HepG2 (cell line): Measurements from ENCODE around the gene ZNF506. TPM values are rescaled to one million over a fixed set of nuclear protein-coding genes. Genes with fewer than 3 reads are reported as not detected.

ENCODE experiments used
- CBX1 ChIP-seq: IDR thresholded peaks from one replicate; pipeline ENCODE4 v1.6.1; 2016; ENCODE audit warnings: antibody characterized with exemption, low read depth
- CEBPB ChIP-seq: IDR thresholded peaks from 2 replicates; pipeline ENCODE4 v1.6.1; 2011; ENCODE audit warnings: low read depth, low read length, improper control_type of control experiment, borderline replicate concordance
- E2F2 ChIP-seq: sonication (generic); formaldehyde crosslinking; IDR thresholded peaks from 2 replicates; pipeline ENCODE4 v1.4.0; 2020; ENCODE audit warnings: missing genetic modification reagents, borderline replicate concordance
- EP300 ChIP-seq, 3 experiments: sonication (generic) in 1 of 3; formaldehyde crosslinking in 1 of 3; IDR thresholded peaks; 2 replicates each; pipeline versions ENCODE4 v1.5.1 to v1.6.1; 2011 to 2020; ENCODE audit warnings: low read depth in 2 of 3, low read length in 2 of 3, borderline replicate concordance in 1 of 3, improper control_type of control experiment in 1 of 3, mild to moderate bottlenecking in 1 of 3, missing genetic modification reagents in 1 of 3, moderate library complexity in 1 of 3
- FIP1L1 ChIP-seq: fragments of 200-400 bp; formaldehyde crosslinking; IDR thresholded peaks from 2 replicates; pipeline ENCODE4 v1.6.1; 2018; ENCODE audit warnings: low read depth, mild to moderate bottlenecking, low read length, moderate library complexity, borderline replicate concordance; ENCODE audit not compliant: insufficient read depth
- IKZF1 ChIP-seq: fragments of 450-650 bp; IDR thresholded peaks from 2 replicates; pipeline ENCODE4 v1.7.1; 2016
- NR2C2 ChIP-seq: sonication (generic); formaldehyde crosslinking; IDR thresholded peaks from 2 replicates; pipeline ENCODE4 v1.4.0; 2020; ENCODE audit warnings: missing genetic modification reagents, mild to moderate bottlenecking, moderate library complexity, borderline replicate concordance
- NRL ChIP-seq: sonication (generic); formaldehyde crosslinking; IDR thresholded peaks from 2 replicates; pipeline ENCODE4 v1.5.0; 2020; ENCODE audit warnings: missing genetic modification reagents, mild to moderate bottlenecking, moderate library complexity, borderline replicate concordance
- RXRB ChIP-seq: IDR thresholded peaks from 2 replicates; pipeline ENCODE4 v1.6.1; 2016; ENCODE audit warnings: borderline replicate concordance, missing genetic modification reagents, missing compliant biosample characterization
- ZC3H4 ChIP-seq: sonication (generic); formaldehyde crosslinking; IDR thresholded peaks from 2 replicates; pipeline ENCODE4 v1.4.0; 2020; ENCODE audit warnings: missing genetic modification reagents, borderline replicate concordance
- ZFP36L2 ChIP-seq: sonication (generic); formaldehyde crosslinking; IDR thresholded peaks from 2 replicates; pipeline ENCODE4 v1.4.0; 2020; ENCODE audit warnings: missing genetic modification reagents
- ZFP91 ChIP-seq: sonication (generic); formaldehyde crosslinking; IDR thresholded peaks from 2 replicates; pipeline ENCODE4 v1.9.0; 2022; ENCODE audit warnings: missing genetic modification reagents, mild to moderate bottlenecking, borderline replicate concordance
- ZFX ChIP-seq: sonication (generic); formaldehyde crosslinking; IDR thresholded peaks from 2 replicates; pipeline ENCODE4 v1.4.0; 2020; ENCODE audit warnings: mild to moderate bottlenecking, low read depth, missing genetic modification reagents, moderate library complexity
- ZNF383 ChIP-seq: sonication (generic); formaldehyde crosslinking; IDR thresholded peaks from 2 replicates; pipeline ENCODE4 v1.4.0; 2020; ENCODE audit warnings: missing genetic modification reagents, mild to moderate bottlenecking, borderline replicate concordance
- ZNF556 ChIP-seq: sonication (generic); formaldehyde crosslinking; IDR thresholded peaks from 2 replicates; pipeline ENCODE4 v1.4.0; 2020; ENCODE audit warnings: mild to moderate bottlenecking, missing genetic modification reagents, borderline replicate concordance
- ZNF589 ChIP-seq: sonication (generic); formaldehyde crosslinking; conservative IDR thresholded peaks from 2 replicates; pipeline ENCODE4 v1.8.0; 2022; ENCODE audit warnings: mild to moderate bottlenecking, moderate library complexity, missing genetic modification reagents
- ZNF782 ChIP-seq: sonication (generic); formaldehyde crosslinking; IDR thresholded peaks from 2 replicates; pipeline ENCODE4 v1.4.0; 2020; ENCODE audit warnings: missing genetic modification reagents, mild to moderate bottlenecking, borderline replicate concordance
- polyA plus RNA-seq, 8 experiments: library from polyadenylated mRNA; depleted of rRNA in 3 of 8; stranded (reverse) in 7 of 8; unstranded in 1 of 8; fragments of >200 nt; fragmentation: Illumina TruSeq in 4 of 8; extraction: Trizol in 4 of 8; gene quantifications; 2 replicates each; pipeline versions ENCODE4 v1.2.1 to v1.2.3, GENCODE V29; 2011 to 2016; ENCODE audit warnings: low read depth in 4 of 8, missing spikeins in 1 of 8, mixed read lengths in 1 of 8; ENCODE audit not compliant: insufficient read depth in 1 of 8
- total RNA-seq, 5 experiments: library from RNA; depleted of rRNA; stranded (reverse); fragments of >200 nt; fragmentation: Illumina TruSeq; extraction: Trizol; gene quantifications; 2 replicates each; pipeline ENCODE4 v1.2.3, GENCODE V29; 2016; ENCODE audit warnings: low read depth in 1 of 5
- TF ChIP-seq, protein P1 (sequence below): sonication (generic); formaldehyde crosslinking; IDR thresholded peaks from 2 replicates; pipeline ENCODE4 v1.8.0; 2022; ENCODE audit warnings: missing genetic modification reagents, mild to moderate bottlenecking, inconsistent platforms, borderline replicate concordance
- TF ChIP-seq, protein P2 (sequence below): IDR thresholded peaks from 2 replicates; pipeline ENCODE4 v1.6.1; 2016; ENCODE audit warnings: control low read depth

The ZNF506 gene
- total and polyA plus RNA-seq, 2 of the 13 experiments (the other 11 are each of a cell fraction or from before 2014, with no cell fraction given): not detected

DNA sequence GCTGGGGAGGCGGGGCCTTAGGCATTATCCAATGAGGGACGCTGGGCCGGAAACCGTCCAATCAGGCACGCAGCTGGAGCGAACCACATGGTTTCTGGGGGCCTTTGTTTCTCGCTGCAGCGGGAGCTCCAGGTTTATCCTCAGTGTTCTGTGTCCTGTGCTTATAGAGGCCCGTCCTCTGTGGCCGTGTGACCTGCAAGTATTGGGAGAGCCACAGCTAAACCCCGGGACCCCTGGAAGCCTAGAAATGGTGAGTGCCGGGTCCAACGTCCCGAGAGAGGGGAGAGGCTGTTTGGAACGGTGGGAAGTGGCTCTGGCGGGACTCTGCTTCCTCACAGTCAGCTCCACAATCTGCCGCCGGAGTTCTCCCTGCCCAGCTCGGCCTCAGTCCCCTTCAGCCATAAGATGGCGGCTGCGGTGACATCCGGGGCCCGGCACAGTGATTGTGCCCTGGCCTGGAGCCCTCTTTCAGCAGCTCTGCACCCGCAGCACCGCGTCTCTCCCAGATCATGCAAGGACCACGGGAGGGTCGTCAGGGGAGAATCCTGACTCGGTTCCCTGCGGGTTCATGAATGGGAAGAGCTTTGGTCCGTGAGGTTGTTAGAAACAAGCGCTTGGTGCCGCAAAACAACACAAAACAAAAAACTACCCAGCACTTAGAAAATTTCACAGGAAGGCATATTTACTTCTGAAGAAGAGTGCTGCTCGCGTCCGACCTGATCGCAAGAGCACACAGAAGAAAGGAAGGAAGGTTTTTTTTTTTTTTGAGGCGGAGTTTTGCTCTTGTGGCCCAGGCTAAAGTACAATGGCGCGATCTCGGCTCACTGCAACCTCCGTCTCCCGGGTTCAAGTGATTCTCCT lies 44.4 kb upstream of the ZNF506 start, which contains the start of gene ZNF253 (continued):
- TF ChIP-seq FIP1L1: no peak
- no peak for TF ChIP-seq EP300 (IDR thresholded peaks at IDR 0.05; ENCODE audit: low read depth in 2 of 2, low read length in 2 of 2)
- TF ChIP-seq EP300 (CRISPR knock-in tag; IDR thresholded peaks at IDR 0.05; ENCODE audit: borderline replicate concordance): no peak
- 0 out of 2 replicates have a peak, but pooled peaks have one; percentile 32 for TF ChIP-seq ZNF589 (CRISPR knock-in tag)
- no peak for TF ChIP-seq E2F2 (CRISPR knock-in tag)
- TF ChIP-seq ZFX (CRISPR knock-in tag): peak; percentile 93
- no peak for TF ChIP-seq ZC3H4
- no peak for TF ChIP-seq IKZF1
- TF ChIP-seq RXRB (CRISPR knock-in tag): no peak
- TF ChIP-seq ZNF383 (CRISPR knock-in tag): 0 out of 2 replicates have a peak, but pooled peaks have one; percentile 48
- peak; percentile 30; the same call in 1 of the 2 replicates for TF ChIP-seq NR2C2 (CRISPR knock-in tag)
- TF ChIP-seq ZNF556: peak; percentile 55; the same call in 1 of the 2 replicates
- TF ChIP-seq CBX1: peak; percentile 23
- no peak for TF ChIP-seq ZFP36L2
- TF ChIP-seq NRL (CRISPR knock-in tag): peak; percentile 31; the same call in 1 of the 2 replicates
- TF ChIP-seq CEBPB: no peak
- peak; percentile 51; the same call in 1 of the 2 replicates for TF ChIP-seq ZFP91 (CRISPR knock-in tag)
- TF ChIP-seq ZNF782 (CRISPR knock-in tag): no peak; the same call in 1 of the 2 replicates
- TF ChIP-seq, protein P1, sequence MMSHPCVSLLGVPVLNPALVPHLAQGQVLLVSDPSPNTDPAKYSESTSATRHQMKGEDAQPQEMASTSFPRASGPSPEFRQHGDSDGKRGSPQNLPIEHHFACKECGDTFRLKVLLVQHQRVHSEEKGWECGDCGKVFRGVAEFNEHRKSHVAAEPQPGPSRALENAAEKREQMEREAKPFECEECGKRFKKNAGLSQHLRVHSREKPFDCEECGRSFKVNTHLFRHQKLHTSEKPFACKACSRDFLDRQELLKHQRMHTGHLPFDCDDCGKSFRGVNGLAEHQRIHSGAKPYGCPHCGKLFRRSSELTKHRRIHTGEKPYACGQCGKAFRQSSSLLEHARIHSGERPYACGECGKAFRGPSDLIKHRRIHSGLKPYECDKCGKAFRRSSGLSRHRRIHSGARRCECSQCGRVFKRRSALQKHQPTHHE (CRISPR knock-in tag): no peak
- TF ChIP-seq, protein P2, sequence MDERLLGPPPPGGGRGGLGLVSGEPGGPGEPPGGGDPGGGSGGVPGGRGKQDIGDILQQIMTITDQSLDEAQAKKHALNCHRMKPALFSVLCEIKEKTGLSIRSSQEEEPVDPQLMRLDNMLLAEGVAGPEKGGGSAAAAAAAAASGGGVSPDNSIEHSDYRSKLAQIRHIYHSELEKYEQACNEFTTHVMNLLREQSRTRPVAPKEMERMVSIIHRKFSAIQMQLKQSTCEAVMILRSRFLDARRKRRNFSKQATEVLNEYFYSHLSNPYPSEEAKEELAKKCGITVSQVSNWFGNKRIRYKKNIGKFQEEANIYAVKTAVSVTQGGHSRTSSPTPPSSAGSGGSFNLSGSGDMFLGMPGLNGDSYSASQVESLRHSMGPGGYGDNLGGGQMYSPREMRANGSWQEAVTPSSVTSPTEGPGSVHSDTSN (CRISPR knock-in tag): no peak
